SIG-M5 treated with dmso at 0.1 percent for 504 hours (cell line): ENCODE results near the gene SHISA6.

ENCODE experiments used
- DNase-seq: peaks from one replicate; lab custom pipeline; 2025; ENCODE audit not compliant: unreplicated experiment; lab: John Stamatoyannopoulos, UW

The SHISA6 gene

DNA sequence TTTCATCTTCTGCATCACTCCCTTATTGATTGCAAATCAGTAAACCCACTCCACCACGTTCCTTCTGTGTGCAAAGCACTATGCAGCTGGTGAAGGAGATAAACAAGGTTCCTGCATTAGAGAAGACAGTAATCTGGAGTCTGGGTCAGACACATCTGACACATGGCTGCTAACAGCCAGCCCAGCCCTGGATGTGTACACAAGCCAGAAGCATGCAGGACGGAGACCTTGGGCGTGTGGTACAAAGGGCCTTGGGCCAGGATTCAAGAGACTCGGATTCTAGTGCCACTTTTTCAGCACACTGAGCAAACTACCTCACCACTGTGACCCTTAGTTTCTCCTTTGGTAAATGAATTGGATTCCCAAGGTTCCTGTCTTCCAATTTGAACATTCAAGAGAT lies 270.7 kb downstream of the SHISA6 start:
- DNase-seq = no peak

DNA sequence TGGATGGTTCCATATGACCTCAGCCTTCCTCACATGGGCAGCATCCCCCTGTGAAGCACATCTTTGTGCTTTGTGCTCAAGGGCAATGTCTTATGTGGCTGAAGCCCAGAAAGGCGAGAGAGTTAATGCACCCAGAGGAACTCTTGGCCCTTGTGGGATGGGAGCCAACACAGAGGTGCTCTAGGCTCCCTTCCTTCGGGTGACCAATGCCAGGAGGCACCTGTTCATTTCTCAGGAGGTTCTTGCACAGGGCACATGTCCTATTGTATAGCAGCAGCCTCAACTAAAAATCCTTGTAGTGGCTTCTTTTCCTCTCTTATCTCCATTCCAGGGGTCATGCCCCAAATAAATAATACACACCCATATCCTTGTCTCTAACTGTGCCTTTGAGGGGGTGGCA lies 273.6 kb downstream of the SHISA6 start:
- no peak for DNase-seq

DNA sequence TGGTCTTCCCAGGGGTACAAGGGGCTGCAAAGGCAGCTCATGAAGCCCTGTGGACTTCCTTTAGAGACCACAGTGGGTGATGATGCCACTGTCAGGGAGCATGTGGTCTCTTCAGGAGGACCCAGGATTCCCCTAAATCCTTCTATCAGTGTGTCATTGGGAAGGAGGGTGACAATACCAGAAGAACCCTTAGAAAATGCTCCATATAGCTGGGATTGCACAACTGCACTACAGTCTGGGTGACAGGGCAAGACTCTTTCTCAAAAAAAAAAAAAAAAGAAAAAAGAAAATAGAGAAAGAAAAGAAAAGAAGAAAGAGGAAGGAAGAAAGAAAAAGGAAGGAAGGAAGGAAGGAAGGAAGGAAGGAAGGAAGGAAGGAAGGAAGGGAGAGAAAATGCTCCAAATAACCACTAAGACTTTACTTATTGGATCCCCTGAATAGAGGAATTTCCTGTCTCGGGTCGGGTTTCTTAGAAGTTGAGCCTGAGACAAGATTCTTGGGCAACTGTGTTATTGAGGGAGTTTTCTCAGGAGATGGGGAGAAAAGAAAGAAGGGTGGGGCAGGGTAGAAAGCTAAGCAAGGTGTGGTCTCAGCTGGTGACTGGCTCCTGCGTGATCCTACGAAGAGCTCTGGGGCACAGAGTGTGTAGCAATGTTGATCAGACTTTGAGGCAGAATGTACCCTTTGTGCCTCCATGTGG lies 274.1 kb downstream of the SHISA6 start:
- DNase-seq = no peak

DNA sequence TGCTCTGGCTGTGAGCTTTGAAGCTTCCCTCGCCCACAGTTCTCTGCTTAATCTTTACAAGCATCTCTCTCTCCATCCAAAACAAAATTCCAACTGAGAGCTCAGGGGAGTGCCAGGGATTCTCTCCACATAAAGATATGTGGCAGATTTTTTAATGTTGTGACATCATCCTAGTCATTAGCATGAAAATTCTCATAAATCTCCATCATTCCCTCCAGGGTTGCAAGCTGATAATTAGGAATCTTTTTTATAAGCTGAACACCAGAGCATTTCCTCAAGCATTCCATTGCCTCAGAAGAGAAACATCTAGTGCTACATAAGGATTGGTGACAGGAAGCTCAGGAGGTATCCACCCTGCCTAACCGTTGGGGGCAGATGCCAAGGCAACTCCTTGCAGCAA lies 274.9 kb downstream of the SHISA6 start:
- no peak for DNase-seq

DNA sequence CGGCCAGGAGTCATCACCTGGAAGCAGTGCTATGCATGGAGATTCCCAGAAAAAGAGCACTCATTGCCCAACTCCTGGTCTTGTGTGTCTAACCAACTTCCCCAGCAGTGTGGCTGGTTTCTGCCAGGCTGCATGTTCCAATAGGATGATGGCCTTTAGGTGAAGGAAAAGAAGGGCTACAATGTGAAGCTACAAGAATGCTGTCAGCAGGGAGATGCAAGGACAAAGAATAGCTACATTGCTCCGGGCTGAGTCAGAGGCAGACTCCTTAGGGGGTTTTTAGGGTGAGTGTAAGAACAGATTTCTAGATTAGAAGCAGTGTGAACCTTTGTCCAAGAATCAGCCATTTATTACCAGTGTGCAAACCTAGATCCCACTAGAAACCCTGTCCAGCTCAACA lies 294.2 kb downstream of the SHISA6 start:
- no peak for DNase-seq

DNA sequence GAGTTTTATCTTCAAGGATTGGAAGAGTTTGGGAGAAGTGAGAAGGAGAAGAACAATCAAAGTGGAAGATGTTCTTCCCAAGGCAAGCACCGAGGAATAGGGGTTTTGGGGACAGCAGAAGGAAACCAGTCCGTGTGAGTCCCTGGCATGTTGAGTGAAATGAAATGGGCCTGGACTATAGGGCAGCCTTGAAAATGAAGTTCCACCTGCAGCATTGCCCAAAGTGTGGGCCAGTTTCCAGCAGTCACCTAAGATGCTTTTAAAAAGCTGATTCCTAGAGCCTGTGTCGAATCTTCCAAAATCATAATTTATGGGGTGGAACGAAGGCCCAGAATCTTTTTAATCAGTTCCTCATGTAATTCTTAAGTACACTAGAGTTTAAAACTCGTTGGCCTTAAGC lies 297.4 kb downstream of the SHISA6 start:
- DNase-seq = no peak

DNA sequence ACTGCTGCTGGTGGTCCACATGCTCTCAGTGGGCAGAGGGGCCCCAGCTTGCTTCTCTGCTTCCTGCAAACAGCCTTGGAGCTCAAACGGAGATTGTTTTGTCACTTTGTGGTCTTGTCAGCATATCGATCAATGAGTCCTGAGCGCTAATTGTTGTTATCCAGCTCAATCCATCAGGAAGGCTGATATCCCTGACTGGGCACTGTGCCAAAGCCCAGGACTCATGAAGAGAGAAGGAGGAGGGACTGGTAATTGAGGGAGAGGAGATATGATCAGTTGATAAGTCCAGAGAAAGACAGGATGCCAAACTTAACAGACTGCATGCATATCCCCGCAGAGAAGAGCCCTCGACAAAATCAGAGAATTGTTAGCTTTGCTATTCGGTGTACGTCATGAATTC lies 298.6 kb downstream of the SHISA6 start:
- DNase-seq = no peak

DNA sequence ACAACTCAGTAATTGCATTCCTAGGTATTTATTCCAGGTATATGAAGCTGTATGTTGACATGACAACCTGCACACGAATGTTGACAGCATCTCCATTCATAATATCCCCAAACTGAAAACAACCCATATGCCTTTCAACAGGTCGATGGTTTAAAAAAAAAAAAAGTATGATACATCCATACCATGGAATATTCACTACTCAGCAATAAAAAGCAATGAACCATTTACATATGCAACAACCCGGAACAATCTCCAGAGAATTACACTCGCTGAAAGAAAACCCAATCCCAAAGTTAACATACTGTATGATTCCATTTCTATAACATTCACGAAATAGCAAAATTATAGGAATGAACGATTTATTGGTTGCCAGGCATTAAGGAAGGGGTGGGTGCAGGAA lies 304.0 kb downstream of the SHISA6 start:
- DNase-seq = no peak

DNA sequence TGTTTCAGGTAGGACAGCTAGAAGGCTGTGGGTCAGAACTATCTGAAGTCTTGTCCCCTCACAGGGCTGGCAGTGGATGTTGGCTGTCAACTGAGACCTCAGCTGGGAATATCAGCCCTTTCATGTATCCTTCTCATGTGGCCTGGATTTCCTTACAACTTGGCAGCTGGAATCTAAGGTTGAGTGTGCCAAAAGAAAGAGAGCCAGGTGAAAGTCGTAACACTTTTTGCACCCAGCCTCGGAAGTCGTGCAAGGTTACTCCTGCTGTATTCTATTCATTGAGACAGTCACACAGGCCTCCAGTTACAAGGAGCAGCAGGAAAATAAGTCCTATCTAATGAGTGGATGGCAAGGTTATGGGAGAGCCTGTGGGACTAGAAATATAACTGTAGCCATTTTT lies 304.7 kb downstream of the SHISA6 start:
- no peak for DNase-seq

DNA sequence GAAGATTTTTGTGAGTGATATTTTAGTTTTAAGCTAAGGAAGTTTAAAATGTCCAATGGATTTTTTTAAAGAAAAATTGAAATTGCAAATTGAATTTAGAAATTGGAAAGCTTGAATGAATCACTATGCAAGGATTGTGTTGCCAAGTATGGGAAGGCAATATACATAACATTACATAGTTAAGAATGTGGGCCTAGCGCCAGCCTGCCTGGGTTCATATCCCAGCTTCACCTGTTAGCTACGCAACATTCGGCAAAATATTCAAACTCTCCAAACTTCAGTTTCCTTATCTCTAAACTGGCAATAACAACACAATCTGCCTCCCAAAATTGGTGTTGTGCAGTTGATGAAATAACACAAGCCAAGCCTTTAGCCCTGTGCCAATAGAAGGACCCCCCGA lies 306.8 kb downstream of the SHISA6 start:
- no peak for DNase-seq

DNA sequence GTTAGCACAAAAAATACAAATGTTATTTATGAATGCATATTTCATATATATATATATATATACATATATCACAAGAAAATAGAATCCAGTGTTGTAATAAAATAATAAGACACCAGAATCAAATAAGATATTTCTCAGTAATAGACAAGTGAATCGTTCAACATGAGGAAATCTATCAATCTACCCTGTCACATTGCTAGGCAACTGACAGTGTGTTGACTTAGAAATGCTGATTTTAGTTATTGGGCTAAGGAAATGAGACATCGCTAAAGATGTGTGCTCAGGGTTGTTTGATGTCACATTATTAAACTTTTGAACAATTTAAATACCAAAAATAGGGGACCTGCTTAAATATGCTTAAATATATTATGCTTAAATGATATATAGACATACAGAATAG lies 307.4 kb downstream of the SHISA6 start:
- no peak for DNase-seq

DNA sequence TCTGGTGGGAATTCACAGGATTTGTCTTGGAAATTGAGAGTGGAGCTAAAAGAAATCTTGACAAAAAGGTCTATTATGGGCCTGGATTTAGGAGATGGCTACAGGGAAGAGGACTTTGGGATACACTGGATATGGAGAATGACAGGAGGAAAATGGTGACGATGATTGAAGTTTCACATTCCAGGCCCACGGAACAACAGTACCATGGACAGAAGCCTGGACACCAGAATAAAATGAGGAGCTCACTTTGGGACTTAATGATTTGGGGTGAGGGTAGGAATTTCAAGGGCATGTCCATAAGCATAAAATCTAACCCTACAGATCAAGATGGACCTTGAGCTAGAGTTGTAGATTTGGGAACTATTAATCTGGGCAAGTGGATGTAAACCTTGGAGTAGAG lies 309.4 kb downstream of the SHISA6 start:
- no peak for DNase-seq

DNA sequence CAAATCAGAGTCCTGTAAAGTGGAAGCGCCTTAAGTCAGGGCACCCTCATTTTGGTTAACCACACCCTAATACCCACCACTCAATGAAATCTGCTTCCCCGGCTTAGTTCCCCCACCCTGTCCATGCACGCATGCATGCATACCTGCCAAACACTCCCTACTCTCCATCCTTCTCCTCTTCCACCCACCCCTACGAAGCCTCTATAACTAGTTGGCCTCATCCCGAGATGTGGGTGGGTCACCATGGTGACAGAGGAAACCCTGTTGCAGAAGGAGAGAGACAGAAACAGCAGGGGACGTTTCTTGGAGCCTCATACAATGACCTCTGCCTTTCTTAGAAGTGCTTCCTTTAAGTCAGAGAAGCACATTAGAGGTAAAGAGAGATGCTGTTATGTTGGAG lies 310.4 kb downstream of the SHISA6 start:
- no peak for DNase-seq

DNA sequence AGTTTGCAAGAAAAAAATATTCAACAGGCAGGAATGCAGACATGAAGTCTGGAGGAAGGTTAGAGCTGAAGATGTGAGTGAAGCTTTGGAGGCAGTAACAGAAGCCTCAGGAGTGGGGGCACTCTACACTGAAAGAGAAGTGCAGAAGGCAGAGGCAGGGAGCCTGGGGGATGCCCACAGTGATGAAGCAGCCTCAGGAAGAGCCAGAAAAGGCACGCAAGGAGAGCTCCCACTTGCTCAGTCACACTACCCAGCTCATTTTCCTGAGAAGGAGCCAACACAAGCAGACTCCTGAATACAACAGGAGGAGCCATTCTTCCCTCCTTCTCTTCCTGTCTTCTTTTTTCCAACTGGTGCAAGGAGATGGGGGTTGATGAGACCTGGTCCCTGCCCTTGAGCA lies 312.1 kb downstream of the SHISA6 start:
- DNase-seq = no peak

DNA sequence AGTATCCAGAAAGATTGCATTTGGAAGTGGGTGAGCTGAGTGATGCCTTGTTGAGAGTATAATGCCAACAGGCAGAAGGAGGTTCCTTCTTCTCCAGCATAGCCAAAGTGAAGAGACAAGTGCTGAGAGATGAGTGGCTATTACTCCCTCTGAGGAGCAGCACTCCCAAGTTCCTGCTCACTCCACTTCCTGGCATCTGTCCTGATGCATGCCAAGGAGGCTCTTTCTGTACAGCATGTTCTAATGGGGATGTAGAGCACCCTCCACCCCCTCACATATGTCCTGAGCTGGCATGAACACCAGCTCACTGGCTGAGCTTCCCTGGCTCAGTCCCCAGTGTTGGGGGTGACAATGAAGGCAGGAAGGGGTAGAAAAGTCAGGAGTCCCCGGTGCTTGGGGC lies 313.0 kb downstream of the SHISA6 start:
- DNase-seq = no peak

DNA sequence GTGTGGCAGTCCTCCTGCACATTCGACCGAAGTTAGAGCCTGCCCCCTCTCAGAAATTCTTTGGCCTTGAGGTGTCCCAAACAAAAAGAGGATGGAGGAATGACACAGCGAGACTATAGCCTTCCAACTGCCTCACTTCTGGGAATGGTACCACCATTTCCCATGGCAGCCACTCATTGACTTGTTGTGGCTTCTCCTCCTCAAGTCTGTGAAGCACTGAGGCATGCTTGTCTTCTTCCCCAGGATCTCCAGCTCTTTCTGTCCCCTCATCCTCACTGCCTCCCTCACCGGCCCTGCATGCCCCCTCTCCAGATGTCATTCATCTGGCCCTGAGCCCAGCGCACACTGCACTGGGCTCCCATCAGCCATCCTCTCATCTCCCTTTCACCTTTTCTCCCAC lies 313.5 kb downstream of the SHISA6 start:
- DNase-seq = no peak

DNA sequence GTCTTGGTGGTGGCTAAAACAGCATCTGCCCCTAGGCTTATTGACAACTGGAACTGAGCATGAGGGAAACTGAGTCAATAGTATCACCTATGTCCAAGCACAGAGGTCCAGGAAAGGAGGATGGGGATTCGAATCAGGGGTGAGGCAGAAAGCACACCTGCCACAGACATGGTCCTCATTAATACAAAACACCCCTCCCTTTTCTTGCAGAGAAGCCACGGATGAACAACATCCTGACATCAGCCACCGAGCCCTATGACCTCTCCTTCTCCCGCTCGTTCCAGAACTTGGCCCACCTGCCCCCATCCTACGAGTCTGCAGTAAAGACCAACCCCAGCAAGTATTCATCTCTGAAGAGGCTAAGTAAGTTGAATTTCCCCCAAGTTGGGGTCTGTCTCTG lies 314.5 kb downstream of the SHISA6 start:
- no peak for DNase-seq

DNA sequence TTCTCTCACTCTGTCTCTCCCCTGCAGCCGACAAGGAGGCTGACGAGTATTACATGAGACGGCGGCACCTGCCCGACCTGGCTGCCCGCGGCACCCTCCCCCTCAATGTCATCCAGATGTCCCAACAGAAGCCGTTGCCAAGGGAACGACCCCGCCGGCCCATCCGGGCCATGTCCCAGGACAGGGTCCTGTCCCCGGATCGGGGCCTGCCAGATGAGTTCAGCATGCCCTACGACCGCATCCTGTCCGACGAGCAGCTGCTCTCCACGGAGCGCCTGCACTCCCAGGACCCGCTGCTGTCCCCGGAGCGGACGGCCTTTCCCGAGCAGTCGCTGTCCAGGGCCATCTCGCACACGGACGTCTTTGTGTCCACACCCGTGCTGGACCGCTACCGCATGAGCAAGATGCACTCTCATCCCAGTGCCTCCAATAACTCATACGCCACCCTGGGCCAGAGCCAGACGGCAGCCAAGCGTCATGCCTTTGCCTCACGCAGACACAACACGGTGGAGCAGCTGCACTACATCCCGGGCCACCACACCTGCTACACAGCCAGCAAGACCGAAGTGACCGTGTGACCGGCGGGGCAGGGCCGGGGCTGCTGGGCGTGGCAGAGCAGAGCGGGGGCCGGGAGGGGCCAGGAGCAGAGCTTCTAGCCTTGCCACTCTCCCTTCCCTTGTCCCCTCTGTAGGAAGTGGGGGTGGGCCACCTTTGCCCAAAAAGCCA lies 316.9 kb downstream of the SHISA6 start:
- no peak for DNase-seq

DNA sequence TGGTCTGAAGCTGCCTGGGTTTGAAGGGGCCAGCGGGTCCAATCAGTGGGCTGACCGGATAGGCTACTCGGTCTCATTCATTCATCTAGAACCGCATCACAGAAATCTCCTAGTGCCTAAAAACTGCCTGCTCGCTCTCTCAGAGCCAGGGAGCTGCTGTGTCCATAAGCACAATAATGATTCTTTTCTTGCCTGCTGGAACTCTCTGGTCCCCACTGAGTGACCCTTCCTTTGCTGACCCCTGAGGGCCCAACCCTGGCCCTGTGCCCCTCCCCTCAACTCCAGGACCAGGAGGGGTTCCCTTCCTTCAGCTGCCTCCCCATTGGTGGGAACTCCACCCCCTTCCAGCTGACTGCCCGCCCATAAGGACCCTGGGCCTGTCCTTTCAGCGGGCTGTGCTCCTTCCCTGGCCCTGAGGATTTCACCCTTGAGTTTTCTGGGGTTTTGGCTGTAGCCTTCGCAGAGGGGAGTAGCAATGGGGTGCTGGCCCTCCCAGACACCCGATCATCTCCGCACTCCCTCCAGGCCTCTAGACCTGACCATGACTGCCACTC lies 317.7 kb downstream of the SHISA6 start:
- DNase-seq = no peak

DNA sequence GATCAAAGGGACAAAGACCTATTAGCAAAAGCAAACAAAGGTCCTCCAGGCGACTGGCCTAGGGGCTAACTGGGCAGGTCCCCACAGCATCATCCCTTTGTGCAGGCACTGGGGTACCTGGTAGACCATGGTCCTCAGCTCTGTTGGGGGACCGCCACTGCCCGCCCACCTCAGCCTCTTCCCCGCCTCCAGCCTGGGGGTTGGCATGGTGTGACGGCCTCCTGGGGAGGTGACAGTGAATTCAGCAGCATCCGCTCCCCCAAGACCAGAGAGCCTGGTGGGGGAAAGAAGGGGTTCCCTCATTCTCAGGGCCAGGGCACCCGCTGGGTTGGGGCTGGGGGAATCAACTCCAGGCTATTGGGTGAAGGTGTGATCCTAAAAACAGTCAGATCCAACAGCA lies 318.6 kb downstream of the SHISA6 start:
- no peak for DNase-seq

DNA sequence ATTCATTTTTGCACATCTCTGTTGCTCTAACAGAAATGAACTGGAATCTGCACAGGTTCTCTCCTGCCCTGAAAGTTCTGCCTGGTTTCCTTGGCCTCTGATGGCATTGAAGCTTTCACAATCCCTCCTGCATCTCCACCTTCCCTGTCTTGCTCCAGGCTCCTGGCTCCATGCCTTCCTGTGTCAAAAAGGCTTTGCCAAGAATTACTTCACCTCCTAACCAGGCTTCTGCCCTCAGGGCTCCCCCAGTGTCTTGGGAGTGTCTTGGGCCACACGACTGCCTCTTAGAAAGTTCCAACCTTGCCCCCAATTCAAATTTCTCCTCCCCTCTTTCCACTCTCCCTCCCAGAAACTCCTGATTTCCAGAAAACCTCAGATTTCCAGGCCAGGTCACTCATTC lies 320.3 kb downstream of the SHISA6 start:
- no peak for DNase-seq

DNA sequence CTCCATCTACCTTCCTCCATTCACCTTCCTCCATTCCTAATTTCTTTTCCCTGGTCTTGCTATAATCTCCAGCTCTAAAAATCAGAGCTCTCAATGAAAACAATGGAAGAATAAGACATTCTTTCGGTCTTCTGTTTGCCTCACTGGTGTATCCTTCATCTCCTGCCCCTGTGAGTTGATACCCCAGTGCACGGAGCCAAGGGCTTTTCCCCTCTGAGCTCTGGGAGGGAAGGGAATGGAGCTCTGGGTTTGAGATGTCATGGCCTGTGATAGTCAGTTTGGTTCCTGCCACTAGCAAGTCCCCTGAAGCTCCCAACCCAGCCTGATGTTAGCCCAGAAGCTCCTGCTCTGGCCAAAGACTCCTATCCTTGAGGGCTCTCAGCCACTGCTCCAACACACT lies 320.7 kb downstream of the SHISA6 start:
- no peak for DNase-seq
